Osteoblast (primary cell): ENCODE measurements around the gene CDKN2C. TPM values are rescaled to one million over a fixed set of nuclear protein-coding genes. Genes with fewer than 3 reads are reported as not detected.

Experiments used
- DNase-seq: peaks from one replicate; pipeline ENCODE4 v3.0.0; 2011; ENCODE audit warnings: low spot score, mixed read lengths; ENCODE audit not compliant: insufficient read length; ENCODE audit errors: missing footprints
- H2AFZ ChIP-seq: 2 replicates; pipeline ENCODE4 v1.6.0; 2011; ENCODE audit warnings: mild to moderate bottlenecking, low read length
- H3K27ac ChIP-seq: 2 replicates; pipeline ENCODE4 v1.5.1; 2011; ENCODE audit warnings: mild to moderate bottlenecking, low read depth, low read length, moderate library complexity
- H3K27me3 ChIP-seq: 2 replicates; pipeline ENCODE4 v1.6.0; 2012; ENCODE audit warnings: mild to moderate bottlenecking, control low read depth, inconsistent platforms, low read length, moderate library complexity; ENCODE audit not compliant: insufficient read depth
- H3K36me3 ChIP-seq: 2 replicates; pipeline ENCODE4 v1.5.1; 2011; ENCODE audit warnings: mild to moderate bottlenecking, low read length, control low read depth, moderate library complexity; ENCODE audit not compliant: insufficient read depth
- H3K4me1 ChIP-seq: 2 replicates; pipeline ENCODE4 v1.5.1; 2011; ENCODE audit warnings: mild to moderate bottlenecking, low read length, control low read depth, moderate library complexity; ENCODE audit not compliant: insufficient read depth
- H3K4me2 ChIP-seq: 2 replicates; pipeline ENCODE4 v1.6.0; 2011; ENCODE audit warnings: mild to moderate bottlenecking, low read length; ENCODE audit not compliant: insufficient read depth
- H3K4me3 ChIP-seq: fragments of 200-600 bp; sonication (generic); 3 replicates; pipeline ENCODE4 v1.5.1; 2012; ENCODE audit warnings: mild to moderate bottlenecking, low read length, inconsistent platforms; ENCODE audit not compliant: insufficient read depth
- H3K79me2 ChIP-seq: 2 replicates; pipeline ENCODE4 v1.6.0; 2012; ENCODE audit warnings: mild to moderate bottlenecking, low read length, control low read depth, inconsistent platforms; ENCODE audit not compliant: insufficient read depth
- H3K9me3 ChIP-seq: 2 replicates; pipeline ENCODE4 v1.5.1; 2011; ENCODE audit warnings: low read depth, low read length, control low read depth
- H4K20me1 ChIP-seq: 2 replicates; pipeline ENCODE4 v1.6.0; 2012; ENCODE audit warnings: mild to moderate bottlenecking, low read length, control low read depth; ENCODE audit not compliant: insufficient read depth
- total RNA-seq: library from RNA; depleted of rRNA; stranded (reverse); fragments of >200 nt; gene quantifications from 2 replicates; pipeline ENCODE4 v1.2.3, GENCODE V29; 2012
- TF ChIP-seq, protein P1 (sequence below): IDR thresholded peaks from 2 replicates; pipeline ENCODE4 v1.5.1; 2011; ENCODE audit warnings: mild to moderate bottlenecking, low read depth, low read length, moderate library complexity; ENCODE audit errors: extremely low read depth

CDKN2C gene
- total RNA-seq, 1 donor: 34.4 TPM

DNA sequence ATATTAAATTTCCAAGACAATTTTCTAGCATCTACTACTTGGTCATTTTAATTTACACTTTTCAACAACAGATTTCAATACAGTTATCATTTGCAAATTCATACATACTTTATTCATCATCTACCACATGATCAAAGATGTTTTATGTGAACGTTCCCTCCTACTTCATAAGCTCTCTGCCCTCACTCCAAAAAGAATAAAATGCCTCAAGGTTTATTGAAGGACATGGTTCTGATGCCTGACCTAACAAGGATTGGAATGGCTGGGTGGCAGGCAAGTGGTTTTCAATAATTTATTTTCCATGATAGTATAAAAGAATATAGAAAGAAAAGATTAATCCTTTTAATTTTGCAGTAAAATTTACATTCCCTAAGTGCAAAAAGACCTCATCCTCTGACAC is 5.4 kb downstream of the CDKN2C start:
- Histone ChIP-seq H3K79me2 (peaks cover 84% of the 10 kb centered on the region), H3K27ac (peak overlapping the region; percentile 29), H2AFZ (peak overlapping the region; percentile 14), H3K27me3 (no peaks in the 10 kb centered on the region), H3K4me2 (peak overlapping the region; percentile 90), H3K4me1 (peaks cover 33% of the 10 kb centered on the region), H3K36me3 (no peaks in the 10 kb centered on the region), H3K4me3 (no peak overlapping the region), H4K20me1 (no peaks in the 10 kb centered on the region), H3K9me3 (no peaks in the 10 kb centered on the region)
- TF ChIP-seq, protein P1, sequence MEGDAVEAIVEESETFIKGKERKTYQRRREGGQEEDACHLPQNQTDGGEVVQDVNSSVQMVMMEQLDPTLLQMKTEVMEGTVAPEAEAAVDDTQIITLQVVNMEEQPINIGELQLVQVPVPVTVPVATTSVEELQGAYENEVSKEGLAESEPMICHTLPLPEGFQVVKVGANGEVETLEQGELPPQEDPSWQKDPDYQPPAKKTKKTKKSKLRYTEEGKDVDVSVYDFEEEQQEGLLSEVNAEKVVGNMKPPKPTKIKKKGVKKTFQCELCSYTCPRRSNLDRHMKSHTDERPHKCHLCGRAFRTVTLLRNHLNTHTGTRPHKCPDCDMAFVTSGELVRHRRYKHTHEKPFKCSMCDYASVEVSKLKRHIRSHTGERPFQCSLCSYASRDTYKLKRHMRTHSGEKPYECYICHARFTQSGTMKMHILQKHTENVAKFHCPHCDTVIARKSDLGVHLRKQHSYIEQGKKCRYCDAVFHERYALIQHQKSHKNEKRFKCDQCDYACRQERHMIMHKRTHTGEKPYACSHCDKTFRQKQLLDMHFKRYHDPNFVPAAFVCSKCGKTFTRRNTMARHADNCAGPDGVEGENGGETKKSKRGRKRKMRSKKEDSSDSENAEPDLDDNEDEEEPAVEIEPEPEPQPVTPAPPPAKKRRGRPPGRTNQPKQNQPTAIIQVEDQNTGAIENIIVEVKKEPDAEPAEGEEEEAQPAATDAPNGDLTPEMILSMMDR: no peak
- DNase-seq: no peak

- H3K4me2 ChIP-seq: peak overlapping the region; percentile 90
- no peaks in the 10 kb centered on the region for H4K20me1 ChIP-seq
- H2AFZ ChIP-seq: peak overlapping the region; percentile 92
- TF ChIP-seq, protein P1: no peak
- no peaks in the 10 kb centered on the region for H3K9me3 ChIP-seq
- peaks cover 84% of the 10 kb centered on the region for H3K79me2 ChIP-seq
- peak overlapping the region; percentile 65 for H3K27ac ChIP-seq
- peaks cover 35% of the 10 kb centered on the region for H3K4me1 ChIP-seq
- no peaks in the 10 kb centered on the region for H3K27me3 ChIP-seq
- no peak for DNase-seq
- H3K36me3 ChIP-seq: no peaks in the 10 kb centered on the region
- peak overlapping the region; percentile 87 for H3K4me3 ChIP-seq
Measured at GRCh38 chr1:50976111-50976889, 6.3 kb downstream of the CDKN2C start.

DNA sequence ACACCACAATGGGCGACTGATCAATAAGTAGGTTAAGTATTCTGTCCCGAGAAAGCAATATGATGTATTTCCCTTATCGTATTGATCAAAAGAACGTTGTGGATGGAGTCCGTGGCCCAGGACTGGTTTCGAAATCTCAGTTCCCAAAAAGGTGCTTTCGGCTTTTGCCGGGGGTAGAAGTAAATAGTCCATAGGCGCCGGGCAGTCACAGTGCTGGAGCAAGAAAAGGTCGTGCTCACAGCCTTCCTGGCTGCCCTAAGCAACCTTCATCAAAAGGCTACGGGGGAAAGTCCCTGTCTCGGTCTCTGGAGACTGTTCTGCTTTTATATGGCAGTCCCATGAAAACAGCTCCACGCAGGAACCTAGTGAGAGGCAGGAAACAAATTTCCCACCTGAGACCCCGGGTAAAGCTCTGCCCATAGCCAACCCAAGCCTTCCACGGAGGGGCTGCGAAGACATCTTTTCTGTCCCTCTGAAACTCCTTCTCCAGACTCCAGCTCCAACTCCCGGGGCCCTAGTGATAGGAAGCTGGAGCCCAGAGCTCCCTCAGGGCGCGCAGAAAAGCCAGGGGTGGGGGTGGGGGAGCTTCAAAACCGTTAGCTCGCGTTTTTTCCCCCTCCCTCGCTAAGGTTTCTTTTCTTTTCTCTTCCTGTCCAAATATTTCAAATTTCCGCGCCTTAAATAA is 7.0 kb downstream of the CDKN2C start:
- peak; percentile 90 for DNase-seq
- TF ChIP-seq, protein P1: no peak
- Histone ChIP-seq H3K4me3 (peak overlapping the region; percentile 87), H3K4me2 (peak overlapping the region; percentile 90), H3K36me3 (no peaks in the 10 kb centered on the region), H3K9me3 (no peaks in the 10 kb centered on the region), H3K79me2 (peaks cover 83% of the 10 kb centered on the region), H3K27me3 (no peaks in the 10 kb centered on the region), H4K20me1 (no peaks in the 10 kb centered on the region), H3K4me1 (peaks cover 40% of the 10 kb centered on the region), H2AFZ (peak overlapping the region; percentile 92), H3K27ac (peak overlapping the region; percentile 65)

DNA sequence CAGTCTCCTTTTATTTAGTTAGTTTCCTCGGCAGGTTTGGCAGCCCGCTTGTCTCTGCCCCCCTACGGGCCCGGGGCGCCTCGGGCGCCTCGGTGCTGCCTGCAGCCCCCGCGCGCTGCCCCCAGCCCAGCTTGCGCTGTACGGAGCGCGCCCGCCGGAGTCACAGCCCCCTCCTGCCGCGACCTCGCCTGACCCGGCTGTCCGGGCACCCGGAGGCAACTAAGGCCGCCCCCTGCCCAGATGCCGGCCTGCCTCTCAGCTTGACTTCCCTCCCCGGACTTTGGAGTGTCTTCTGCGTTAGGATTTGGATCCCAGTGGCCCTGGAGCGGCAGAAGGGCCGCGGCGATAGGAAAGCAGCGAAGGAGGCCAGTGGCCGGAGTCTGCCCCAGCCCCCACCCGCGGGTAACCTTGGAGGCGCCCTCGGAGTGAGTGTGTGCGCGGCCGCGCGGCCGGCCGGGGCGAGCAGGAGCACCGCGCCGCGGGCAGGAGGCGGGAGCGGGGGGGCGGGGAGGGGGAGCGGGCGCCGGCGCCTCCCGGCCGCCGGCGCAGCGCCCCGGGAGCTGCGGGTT is 7.6 kb downstream of the CDKN2C start:
- H3K27ac ChIP-seq: peak overlapping the region; percentile 83
- peaks cover 79% of the 10 kb centered on the region for H3K79me2 ChIP-seq
- TF ChIP-seq, protein P1: no peak
- no peaks in the 10 kb centered on the region for H3K36me3 ChIP-seq
- no peaks in the 10 kb centered on the region for H3K9me3 ChIP-seq
- peaks cover 39% of the 10 kb centered on the region for H3K4me1 ChIP-seq
- H3K27me3 ChIP-seq: no peaks in the 10 kb centered on the region
- H2AFZ ChIP-seq: peak overlapping the region; percentile 92
- H4K20me1 ChIP-seq: no peaks in the 10 kb centered on the region
- peak overlapping the region; percentile 87 for H3K4me3 ChIP-seq
- DNase-seq: peak; percentile 91
- H3K4me2 ChIP-seq: peak overlapping the region; percentile 96
